Fibroblast of mammary gland (primary cell): ENCODE data around the gene SCN8A.
A peak's percentile ranks its signal among the peaks of the same experiment; 100 is the strongest.

Experiments
- DNase-seq: peaks from one replicate; pipeline ENCODE4 v3.0.0-alpha.2; 2010; ENCODE audit warnings: low read depth
- H3K4me3 ChIP-seq: 2 replicates; pipeline ENCODE4 v1.5.1; 2011; ENCODE audit warnings: low read depth, mild to moderate bottlenecking, low read length, moderate library complexity; ENCODE audit not compliant: control insufficient read depth
- TF ChIP-seq, protein P1 (sequence below): conservative IDR thresholded peaks from 2 replicates; pipeline ENCODE4 v1.5.1; 2011; ENCODE audit warnings: low read depth, low read length, inconsistent platforms; ENCODE audit not compliant: control insufficient read depth, insufficient read depth

The SCN8A gene

DNA sequence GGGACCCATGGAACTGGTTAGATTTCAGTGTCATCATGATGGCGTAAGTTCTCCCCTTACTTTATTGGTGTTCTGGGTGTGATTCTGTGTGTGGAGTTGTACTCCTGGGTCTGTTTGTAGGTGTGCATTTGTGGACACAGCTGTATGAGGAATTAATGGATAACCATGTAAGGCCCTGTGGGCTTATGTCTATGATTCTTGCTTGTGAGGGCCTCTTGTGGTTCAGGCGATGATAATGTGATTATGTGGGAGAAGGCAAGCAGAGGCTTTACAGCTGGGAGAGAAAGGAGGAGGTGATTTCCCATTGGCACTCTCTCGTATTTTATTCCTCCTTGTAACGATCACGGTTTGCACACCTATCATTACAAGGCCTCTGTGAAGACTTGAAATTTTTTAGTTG, 96.1 kb downstream of the SCN8A start:
- H3K4me3 ChIP-seq: no peak overlapping the region
- TF ChIP-seq, protein P1, sequence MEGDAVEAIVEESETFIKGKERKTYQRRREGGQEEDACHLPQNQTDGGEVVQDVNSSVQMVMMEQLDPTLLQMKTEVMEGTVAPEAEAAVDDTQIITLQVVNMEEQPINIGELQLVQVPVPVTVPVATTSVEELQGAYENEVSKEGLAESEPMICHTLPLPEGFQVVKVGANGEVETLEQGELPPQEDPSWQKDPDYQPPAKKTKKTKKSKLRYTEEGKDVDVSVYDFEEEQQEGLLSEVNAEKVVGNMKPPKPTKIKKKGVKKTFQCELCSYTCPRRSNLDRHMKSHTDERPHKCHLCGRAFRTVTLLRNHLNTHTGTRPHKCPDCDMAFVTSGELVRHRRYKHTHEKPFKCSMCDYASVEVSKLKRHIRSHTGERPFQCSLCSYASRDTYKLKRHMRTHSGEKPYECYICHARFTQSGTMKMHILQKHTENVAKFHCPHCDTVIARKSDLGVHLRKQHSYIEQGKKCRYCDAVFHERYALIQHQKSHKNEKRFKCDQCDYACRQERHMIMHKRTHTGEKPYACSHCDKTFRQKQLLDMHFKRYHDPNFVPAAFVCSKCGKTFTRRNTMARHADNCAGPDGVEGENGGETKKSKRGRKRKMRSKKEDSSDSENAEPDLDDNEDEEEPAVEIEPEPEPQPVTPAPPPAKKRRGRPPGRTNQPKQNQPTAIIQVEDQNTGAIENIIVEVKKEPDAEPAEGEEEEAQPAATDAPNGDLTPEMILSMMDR: no peak
- DNase-seq: no peak

DNA sequence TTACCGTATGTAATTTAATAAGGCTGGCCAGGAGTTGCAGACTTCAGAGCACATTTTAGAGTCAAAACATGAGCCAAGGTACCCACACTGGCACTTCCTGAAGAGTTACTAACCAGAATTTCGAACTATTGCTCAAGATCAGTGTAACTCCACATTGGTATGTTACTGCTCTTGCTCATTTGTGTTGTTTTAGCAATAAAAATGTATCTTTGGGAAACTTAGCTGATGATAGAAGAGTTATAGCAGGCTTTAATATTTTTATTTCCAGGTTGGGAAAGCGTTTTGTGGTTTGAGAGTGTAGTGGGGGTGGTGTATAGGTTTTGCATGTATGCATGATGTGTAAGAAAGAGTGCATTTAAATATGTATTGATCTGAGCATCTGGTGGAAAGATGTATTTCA, 96.6 kb downstream of the SCN8A start:
- no peak overlapping the region for H3K4me3 ChIP-seq
- peak; percentile 53 for DNase-seq
- TF ChIP-seq, protein P1: no peak

DNA sequence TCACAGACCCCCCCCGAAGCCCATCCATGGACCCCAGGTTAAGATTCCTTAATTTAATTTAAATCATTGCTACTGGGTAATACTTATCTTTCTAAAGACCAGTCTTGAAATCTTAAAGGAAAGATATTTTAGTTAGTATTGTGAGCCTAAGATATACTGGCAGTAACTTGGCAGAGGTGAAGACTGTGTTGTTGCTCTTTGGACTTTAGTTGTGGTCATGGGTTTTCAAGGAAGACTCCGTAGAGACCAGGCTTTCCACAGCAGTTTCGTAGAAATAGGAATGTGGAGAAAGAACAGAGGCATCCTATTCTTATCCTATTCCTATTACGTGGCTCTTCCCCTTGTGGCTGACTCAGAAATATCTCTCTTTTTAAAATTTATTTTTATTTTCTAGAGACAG, 99.0 kb downstream of the SCN8A start:
- no peak for DNase-seq
- TF ChIP-seq, protein P1: no peak
- H3K4me3 ChIP-seq: no peak overlapping the region

DNA sequence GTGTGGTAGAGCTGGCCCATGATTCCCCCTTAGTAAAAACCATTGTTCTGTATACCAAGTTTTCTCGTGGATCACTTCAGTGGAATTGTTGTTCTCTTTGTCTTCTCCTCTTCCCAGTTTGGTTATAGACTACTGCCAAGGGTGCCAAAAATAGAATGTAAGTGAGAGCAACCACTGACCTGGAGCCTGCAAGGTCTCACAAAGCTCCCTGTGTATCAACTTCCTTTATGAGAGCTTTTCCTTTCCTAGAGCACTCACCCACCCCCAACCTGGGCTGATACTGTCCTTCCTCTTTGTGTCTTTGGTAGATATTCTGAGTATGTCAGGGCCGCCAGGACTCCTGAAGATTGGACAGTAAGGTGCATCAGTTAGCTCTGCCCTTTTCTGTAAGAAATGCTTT, 101.0 kb downstream of the SCN8A start:
- no peak for DNase-seq
- H3K4me3 ChIP-seq: no peak overlapping the region
- TF ChIP-seq, protein P1: no peak

DNA sequence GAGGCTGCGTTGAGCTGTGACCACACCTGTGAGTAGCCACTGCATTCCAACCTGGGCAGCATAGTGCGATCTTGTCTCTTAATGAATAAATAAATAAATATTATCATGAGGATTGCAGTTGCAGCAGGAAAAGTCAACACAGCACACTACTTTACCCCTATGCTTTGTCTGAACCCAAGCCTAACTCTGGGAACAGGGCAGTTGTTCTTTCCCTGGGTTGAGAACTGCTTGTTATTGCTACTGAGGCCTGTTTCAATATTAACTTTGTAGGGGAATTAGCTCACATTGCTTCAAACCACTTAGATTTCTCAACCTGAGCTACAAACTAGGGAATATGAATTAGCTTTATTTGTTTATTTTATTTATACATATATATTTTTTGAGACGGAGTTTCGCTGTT, 102.5 kb downstream of the SCN8A start:
- no peak overlapping the region for H3K4me3 ChIP-seq
- TF ChIP-seq, protein P1: no peak
- no peak for DNase-seq

DNA sequence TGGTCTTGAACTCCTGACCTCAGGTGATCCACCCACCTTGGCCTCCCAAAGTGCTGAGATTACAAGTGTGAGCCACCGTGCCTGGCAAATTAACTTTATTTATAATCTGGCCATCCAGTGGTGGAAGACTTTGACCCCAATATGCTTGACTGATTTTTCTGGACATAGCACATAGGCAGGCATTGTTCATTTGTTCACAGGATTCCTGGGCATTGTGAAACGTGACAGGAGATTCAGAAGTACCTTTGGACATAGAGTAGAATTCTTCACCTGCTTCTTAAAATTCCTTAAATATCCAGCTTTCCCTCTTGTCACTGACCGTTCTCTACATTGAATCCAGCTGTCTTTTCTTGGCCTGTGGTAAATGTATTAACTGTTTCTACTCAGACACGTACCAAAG, 103.1 kb downstream of the SCN8A start:
- no peak overlapping the region for H3K4me3 ChIP-seq
- TF ChIP-seq, protein P1: no peak
- no peak for DNase-seq
